ENCODE results near the gene MAP2K7. TPM values are rescaled to one million over a fixed set of nuclear protein-coding genes. Genes with fewer than 3 reads are reported as not detected.
A peak's percentile ranks its signal among the peaks of the same experiment; 100 is the strongest.

Gene MAP2K7
- total and polyA plus RNA-seq, 11 donors, result 11.6 to 35.5 (median 23.5) TPM

DNA sequence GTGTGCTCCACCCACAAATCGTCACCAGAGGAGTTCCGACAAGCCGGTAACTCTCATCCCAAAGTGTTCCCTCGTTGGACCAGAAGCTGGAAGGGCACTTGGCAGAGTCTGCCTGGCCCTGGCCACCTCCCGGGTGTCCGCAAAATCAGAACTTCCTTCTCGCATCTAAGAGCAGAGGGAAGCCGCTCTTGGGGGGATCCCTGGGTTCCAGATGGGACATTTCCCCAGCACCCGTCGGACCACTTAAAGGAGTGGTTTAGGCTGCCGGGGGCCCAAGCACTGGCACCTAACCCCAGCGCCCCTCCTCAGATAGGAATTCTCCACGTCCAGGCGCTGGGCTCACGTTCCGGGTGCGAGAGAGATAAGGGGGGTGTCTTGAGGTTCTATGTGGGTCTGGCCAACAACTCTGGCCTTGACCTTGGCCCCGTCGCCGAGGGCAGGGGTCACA lies 857 bp upstream of the MAP2K7 start:
- intact Hi-C loops (cut with DNase I), result loop anchor here in 6 of 10 donors (1.0 to 10.0 kb wide), 9 partner anchors 17 to 248 kb away; partner anchors contain the start of genes SNAPC2 (in 2 of the 6), TIMM44 (in 1 of the 6) and TRAPPC5 (in 1 of the 6)
- Histone ChIP-seq H3K4me1 (peaks cover 0 to 45% (median 31%) of the 10 kb centered on the region in 12 donors), H3K9me3 (no peaks in the 10 kb centered on the region), H3K36me3 (peaks cover 0 to 11% (median 0%) of the 10 kb centered on the region in 9 donors), H3K27me3 (no peaks in the 10 kb centered on the region), H3K27ac (peak overlapping the region in 11 of 12 donors; percentile 71 to 93 (median 87)), H3K4me3 (peak overlapping the region; percentile 34 to 97 (median 72))
- 18 to 34% (median 19%) methylated on average over 11 to 20 of the region's 20 CpGs for WGBS, 4 donors
- TF ChIP-seq, protein P1, sequence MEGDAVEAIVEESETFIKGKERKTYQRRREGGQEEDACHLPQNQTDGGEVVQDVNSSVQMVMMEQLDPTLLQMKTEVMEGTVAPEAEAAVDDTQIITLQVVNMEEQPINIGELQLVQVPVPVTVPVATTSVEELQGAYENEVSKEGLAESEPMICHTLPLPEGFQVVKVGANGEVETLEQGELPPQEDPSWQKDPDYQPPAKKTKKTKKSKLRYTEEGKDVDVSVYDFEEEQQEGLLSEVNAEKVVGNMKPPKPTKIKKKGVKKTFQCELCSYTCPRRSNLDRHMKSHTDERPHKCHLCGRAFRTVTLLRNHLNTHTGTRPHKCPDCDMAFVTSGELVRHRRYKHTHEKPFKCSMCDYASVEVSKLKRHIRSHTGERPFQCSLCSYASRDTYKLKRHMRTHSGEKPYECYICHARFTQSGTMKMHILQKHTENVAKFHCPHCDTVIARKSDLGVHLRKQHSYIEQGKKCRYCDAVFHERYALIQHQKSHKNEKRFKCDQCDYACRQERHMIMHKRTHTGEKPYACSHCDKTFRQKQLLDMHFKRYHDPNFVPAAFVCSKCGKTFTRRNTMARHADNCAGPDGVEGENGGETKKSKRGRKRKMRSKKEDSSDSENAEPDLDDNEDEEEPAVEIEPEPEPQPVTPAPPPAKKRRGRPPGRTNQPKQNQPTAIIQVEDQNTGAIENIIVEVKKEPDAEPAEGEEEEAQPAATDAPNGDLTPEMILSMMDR (IDR thresholded peaks at IDR 0.05), result no peak
- TF ChIP-seq POLR2A (IDR thresholded peaks at IDR 0.05), result no peak
- no peak for DNase-seq
- no peak for ATAC-seq

DNA sequence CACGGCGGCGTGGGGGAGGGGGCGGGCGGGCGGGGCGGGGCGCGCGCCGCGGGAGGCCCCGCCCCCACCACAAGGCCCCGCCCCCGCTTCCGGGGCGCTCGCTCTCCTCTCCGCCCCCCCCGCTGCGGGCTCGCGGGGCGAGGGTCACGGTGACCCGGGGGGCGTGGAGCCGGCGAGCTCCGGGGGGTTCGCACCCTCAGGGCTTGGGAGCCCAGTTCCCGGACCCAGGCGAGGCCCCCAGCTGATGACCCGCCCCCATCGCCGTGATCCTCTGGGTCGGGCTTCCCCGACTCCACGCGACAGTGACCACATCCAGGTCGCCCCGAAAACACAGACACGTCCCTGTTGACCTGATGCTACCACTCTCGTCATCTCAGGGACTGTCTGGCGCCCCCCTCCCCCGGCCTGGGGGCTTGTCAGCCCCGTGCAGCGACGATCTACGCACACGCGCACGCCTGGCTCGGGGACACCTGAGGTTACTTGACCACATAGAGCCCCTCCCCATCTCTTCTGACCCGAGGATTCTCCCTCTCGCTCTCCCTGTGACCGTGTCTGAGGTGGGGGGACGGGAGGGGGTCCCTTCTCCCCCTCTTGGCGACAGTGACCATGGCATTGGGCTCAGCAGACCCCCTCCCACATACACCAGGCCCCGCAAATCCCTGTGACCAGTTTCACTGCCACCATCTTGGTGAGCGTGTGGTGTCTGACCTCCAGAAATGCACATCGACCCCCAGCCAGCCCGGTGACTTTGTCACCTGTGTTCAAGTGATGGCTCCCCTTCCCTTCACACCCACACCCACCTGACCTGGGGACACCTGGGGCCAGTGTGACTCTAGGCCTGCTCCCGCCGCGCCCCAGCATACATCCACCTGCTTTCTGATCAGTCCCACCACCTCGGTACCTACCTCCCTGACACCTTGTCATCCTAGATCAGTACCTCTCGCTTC lies 670 bp downstream of the MAP2K7 start:
- TF ChIP-seq POLR2A (IDR thresholded peaks at IDR 0.05), result no peak
- TF ChIP-seq, protein P1 (IDR thresholded peaks at IDR 0.05), result no peak
- H3K36me3 ChIP-seq, result peaks cover 0 to 16% (median 0%) of the 10 kb centered on the region in 9 donors

DNA sequence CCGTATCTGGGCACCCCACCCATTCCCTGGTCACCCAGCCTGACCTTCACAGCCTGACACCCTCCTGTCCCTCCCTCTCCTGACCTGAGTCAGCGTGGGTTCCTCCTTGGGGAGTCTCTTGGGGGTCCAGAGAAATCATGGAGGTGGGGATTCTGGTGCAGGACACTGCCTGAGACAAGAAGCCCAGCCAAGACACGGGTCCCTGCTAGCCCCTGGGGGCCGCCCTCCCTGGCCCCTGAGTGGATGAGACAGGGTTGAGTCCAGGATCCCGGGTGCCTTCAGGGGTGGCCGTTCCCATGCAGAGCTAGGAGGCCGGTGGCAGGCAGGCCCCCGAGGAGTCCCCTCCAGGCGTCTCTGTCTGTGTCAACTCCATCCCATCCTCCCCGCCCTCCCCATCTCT lies 1.6 kb downstream of the MAP2K7 start:
- TF ChIP-seq, protein P1 (IDR thresholded peaks at IDR 0.05), result no peak
- TF ChIP-seq POLR2A (IDR thresholded peaks at IDR 0.05), result no peak
- Histone ChIP-seq H3K9me3 (no peaks in the 10 kb centered on the region), H3K4me1 (peaks cover 0 to 61% (median 36%) of the 10 kb centered on the region in 12 donors), H3K36me3 (peaks cover 1 to 26% (median 6%) of the 10 kb centered on the region in 9 donors), H3K27me3 (no peaks in the 10 kb centered on the region), H3K27ac (no peak overlapping the region), H3K4me3 (peak overlapping the region in 8 of 12 donors; percentile 80 to 97 (median 92))
- WGBS, 4 donors, result 66 to 73% (median 67%) methylated on average over 8 to 10 of the region's 10 CpGs
- ATAC-seq (no peak), DNase-seq (peak in 1 of 5 donors; percentile 28)
- intact Hi-C loops (cut with DNase I), result loop anchor here in 2 of 10 donors (2.0 to 10.0 kb wide), 3 partner anchors 14 to 250 kb away; no protein-coding TSS in a partner anchor

More for the DNA sequence above, 670 bp downstream of the MAP2K7 start:
- DNase-seq, result peak in 4 of 5 donors; percentile 65 to 83 (median 68)
- Histone ChIP-seq H3K27me3 (no peaks in the 10 kb centered on the region), H3K9me3 (no peaks in the 10 kb centered on the region), H3K27ac (peak overlapping the region; percentile 70 to 93 (median 86)), H3K4me1 (peaks cover 0 to 59% (median 35%) of the 10 kb centered on the region in 12 donors), H3K4me3 (peak overlapping the region; percentile 69 to 97 (median 88))
- intact Hi-C loops (cut with DNase I), result loop anchor here in 5 of 10 donors (2.0 to 10.0 kb wide), 7 partner anchors 14 to 250 kb away; partner anchors contain the start of gene TRAPPC5 (in 1 of the 5)
- WGBS, 4 donors, result 10 to 24% (median 15%) methylated on average over 26 to 68 of the region's 68 CpGs
- ATAC-seq, result peak in 3 of 4 donors; percentile 11 to 60 (median 40)
